GM21529 (cell line): ENCODE measurements around the gene TMEM273.

ENCODE experiments used
- ATAC-seq: cut with Tn5 transposase; IDR thresholded peaks from one replicate; pipeline ENCODE4 v1.9.1; 2021; ENCODE audit not compliant: unreplicated experiment

The TMEM273 gene

GRCh38 chr10:49118430-49119074 lies 69.6 kb downstream of the TMEM273 start:
- no peak for ATAC-seq

DNA sequence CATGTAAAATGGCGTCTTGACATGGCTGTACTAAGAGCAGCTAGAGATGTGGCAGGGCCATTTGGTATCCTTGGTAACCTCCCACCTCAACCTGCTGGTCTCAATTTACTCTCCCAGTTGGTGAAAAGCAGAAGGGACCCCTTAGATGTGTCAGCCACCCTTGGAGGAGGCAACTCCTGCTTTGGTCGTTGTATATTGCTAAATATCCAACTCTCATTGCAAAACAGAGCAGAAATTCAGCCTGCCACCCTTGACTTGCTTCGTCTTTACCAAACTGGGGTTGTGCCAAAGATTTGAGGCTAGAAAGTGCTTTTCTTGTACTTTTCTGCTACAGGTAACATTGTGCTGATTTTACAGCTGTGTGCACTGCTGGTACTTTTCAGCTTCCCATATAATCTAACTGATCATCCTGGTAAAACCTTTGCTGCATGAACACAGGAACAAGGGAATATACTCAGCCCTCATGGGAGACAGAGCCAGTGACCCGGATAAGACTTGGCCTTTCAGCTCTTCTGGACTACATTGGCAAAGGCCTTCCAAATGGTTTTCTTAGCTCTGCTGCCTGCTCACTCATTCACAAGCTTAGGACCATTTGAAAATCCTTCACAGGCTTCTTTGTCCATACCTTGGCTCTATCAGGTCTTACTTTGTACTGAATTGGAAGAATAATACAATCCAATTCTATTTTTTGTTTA lies 70.7 kb downstream of the TMEM273 start:
- no peak for ATAC-seq

GRCh38 chr10:49116509-49117375 lies 71.4 kb downstream of the TMEM273 start:
- ATAC-seq, result no peak

DNA sequence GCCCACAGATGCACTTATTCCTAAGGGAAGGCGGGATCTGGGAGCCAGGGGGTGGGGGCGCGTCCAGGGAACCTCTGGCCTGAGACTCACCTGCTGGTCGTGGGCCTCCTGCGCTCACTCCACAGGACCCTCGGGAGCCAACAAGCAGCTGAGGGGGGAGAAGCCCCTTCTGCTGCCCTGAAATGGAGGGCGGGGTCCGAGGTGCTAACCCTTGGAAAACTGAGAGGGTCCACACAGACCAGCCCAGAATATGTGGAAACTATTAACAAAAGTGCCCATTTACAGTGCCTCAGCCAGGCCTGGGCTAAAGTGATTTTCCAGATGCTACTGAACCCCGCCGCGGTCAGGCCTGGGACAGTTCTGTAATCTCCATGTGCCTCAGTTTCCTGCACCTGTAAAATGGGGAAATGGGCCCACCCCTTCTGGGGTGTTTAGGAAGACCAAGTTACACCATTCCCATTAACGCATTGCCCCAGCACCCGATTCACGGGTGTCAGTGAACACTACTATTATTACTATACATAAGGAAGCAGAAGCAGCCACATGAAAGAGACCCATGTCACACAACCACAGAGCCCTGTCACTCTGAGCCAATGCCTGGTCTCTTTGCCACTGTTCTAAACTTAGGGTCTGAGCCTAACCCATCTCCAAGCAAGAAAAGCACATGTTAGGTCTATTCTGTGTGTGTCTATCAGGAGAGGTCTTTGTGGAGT lies 72.2 kb downstream of the TMEM273 start:
- ATAC-seq, result no peak

GRCh38 chr10:49115015-49115795 lies 73.0 kb downstream of the TMEM273 start, which contains the start of gene VSTM4:
VSTM4 (minus strand) TSS chr10:49115522; CDS start chr10:49115485, 37 bp downstream.
- ATAC-seq, result no peak

DNA sequence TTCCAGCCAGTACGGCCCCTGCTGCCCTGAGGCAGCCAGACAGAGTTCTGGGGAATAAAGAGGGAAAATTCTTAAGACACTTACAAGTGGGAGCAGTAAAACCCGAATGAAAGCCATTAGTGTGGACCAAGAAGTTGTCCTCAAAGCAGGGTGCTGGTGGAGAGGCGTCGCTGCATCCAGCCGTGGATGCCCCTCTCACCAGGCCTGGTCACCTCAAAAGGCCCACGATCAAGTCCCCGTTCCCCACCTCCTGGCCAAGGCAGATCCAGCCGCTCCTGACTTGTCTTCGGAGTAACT lies 73.5 kb downstream of the TMEM273 start:
- ATAC-seq, result no peak

- no peak for ATAC-seq
These were observed 74.5 kb downstream of the TMEM273 start for GRCh38 chr10:49113741-49114141.

GRCh38 chr10:49112851-49113250 lies 75.3 kb downstream of the TMEM273 start:
- no peak for ATAC-seq

DNA sequence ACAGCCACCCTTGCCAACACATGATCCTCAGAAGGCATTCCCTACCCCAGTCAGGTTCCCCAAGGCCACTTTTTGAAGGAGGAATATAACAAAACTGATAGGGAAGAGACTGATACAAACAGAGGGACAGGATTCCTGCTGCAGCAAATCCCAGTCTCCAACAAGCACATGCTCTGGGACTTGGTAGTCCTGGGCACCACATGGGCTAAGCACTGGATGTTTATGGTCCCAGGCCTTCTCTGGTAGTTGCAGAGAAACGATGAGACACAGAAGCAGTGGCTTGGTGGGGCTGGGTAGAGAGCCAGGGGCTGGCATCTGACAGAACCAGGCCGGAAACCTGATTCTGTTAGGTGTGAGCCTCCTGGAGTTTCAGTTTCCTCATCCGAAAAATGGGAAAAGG lies 76.1 kb downstream of the TMEM273 start:
- ATAC-seq, result no peak

GRCh38 chr10:49111320-49111698 lies 76.9 kb downstream of the TMEM273 start:
- no peak for ATAC-seq

- no peak for ATAC-seq
These were observed 77.4 kb downstream of the TMEM273 start for GRCh38 chr10:49110684-49111319.

- ATAC-seq, result no peak
These were observed 78.4 kb downstream of the TMEM273 start for GRCh38 chr10:49109669-49110340.

GRCh38 chr10:49108656-49109055 lies 79.5 kb downstream of the TMEM273 start:
- ATAC-seq, result no peak

- ATAC-seq, result no peak
These were observed 80.3 kb downstream of the TMEM273 start for GRCh38 chr10:49107887-49108267.

DNA sequence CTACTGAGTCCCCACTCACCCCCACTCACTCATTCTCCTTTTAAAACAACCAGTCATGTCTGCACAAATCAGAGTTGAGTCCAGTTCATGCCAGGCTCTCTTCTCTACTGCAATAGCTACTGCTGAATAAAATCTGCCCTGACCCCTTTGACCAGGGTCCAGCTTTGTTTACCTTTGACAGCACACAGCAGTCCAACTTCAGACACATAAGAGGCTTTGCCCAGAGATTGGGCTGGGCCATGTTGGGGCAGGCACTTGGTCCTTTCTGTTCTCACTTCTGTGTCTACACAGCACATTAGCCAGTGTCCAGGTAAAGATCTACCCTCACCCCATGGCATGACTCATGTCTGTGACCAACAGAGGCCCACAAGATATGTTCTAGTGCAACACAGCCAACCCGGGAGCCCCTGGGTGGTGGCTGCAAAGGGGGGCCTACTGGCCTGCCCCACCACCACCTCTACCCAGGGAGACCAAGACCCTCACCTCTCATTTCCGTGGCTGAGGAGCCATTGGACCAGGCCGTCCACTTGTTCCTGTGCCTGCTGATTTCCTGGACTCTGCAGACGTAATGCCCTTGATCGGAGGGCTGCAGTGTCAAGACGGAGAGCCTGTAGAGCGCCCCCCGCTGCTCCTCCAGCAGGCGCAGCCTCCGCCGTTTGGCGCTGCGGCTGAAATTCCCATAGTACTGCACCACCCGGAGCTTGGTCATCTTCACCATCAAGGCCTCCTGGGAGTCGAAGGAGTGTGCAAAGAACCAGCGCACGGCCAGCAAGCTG lies 80.9 kb downstream of the TMEM273 start:
- no peak for ATAC-seq

- no peak for ATAC-seq
These were observed 81.7 kb downstream of the TMEM273 start for GRCh38 chr10:49106451-49106850.

DNA sequence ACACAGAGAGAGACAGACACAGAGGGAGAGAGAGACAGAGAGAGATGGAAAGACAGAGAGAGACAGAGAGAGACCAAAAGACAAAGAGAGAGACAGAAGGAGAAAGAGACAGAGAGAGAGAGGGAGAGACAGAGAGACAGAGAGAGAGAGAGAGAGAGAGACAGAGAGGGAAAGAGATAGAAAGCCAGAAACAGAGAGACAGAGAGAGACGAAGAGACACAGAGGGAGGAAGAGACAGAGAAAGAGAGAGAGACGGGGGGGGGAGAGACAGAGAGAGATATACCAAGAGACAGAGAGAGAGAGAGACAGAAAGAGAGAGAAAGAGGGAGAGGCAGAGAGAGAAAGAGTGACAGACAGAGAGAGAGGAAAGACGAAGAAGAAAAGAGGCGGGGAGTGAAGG lies 83.1 kb downstream of the TMEM273 start:
- no peak for ATAC-seq
